ENCODE measurements around the gene ICE2. TPM values are rescaled to one million over a fixed set of nuclear protein-coding genes. Genes with fewer than 3 reads are reported as not detected.

The ICE2 gene
- total RNA-seq: 10 to 100 TPM; 31.5 to 47.5 (median 36.3) TPM
- long read RNA-seq, donor 1, full-length matches to known transcripts: 10 of 15 reads
- long read RNA-seq, donor 1, partial matches to known transcripts: 1 of 15 reads
- long read RNA-seq, donor 1, other reads (novel, unspliced or antisense): 4 of 15 reads
- long read RNA-seq, donor 2, full-length matches to known transcripts: 2 of 4 reads
- long read RNA-seq, donor 2, partial matches to known transcripts: 1 of 4 reads
- long read RNA-seq, donor 2, other reads (novel, unspliced or antisense): 1 of 4 reads

GRCh38 chr15:60478566-60479360, at the start of gene ICE2:
Gene ICE2, minus strand, starts transcription at chr15:60479142. Its CDS starts 1,165 bp downstream, at chr15:60477977.
- DNase-seq: peak; percentile 97 to 99 (median 98)
- no peaks in the 10 kb centered on the region for H3K9me3 ChIP-seq
- TF ChIP-seq CTCF (IDR thresholded peaks at IDR 0.05): no peak
- ATAC-seq: peak; percentile 97
- intact Hi-C loops (cut with DNase I, micrococcal nuclease): no loop called here
- H3K4me1 ChIP-seq (ENCODE audit: low read depth): peaks cover 11% of the 10 kb centered on the region
- peak within 1 kb of the TSS; percentile 73 for H3K4me3 ChIP-seq
- no peaks in the 10 kb centered on the region for H3K36me3 ChIP-seq (ENCODE audit: low read depth)

GRCh38 chr15:60528530-60528929, 49.6 kb upstream of the ICE2 start:
- intact Hi-C loops (cut with DNase I, micrococcal nuclease): no loop called here
- ATAC-seq (no peak), DNase-seq (no peak)
- H3K9me3 ChIP-seq: no peaks in the 10 kb centered on the region
- no peak overlapping the region for H3K4me3 ChIP-seq
- no peaks in the 10 kb centered on the region for H3K4me1 ChIP-seq (ENCODE audit: low read depth)
- no peaks in the 10 kb centered on the region for H3K36me3 ChIP-seq (ENCODE audit: low read depth)
- no peak for TF ChIP-seq CTCF (IDR thresholded peaks at IDR 0.05)

GRCh38 chr15:60527456-60527855, 48.5 kb upstream of the ICE2 start:
- Histone ChIP-seq H3K9me3 (no peaks in the 10 kb centered on the region), H3K36me3 (ENCODE audit: low read depth) (no peaks in the 10 kb centered on the region), H3K4me3 (no peak overlapping the region), H3K4me1 (ENCODE audit: low read depth) (no peaks in the 10 kb centered on the region)
- ATAC-seq (no peak), DNase-seq (no peak)
- intact Hi-C loops (cut with DNase I, micrococcal nuclease): no loop called here
- TF ChIP-seq CTCF (IDR thresholded peaks at IDR 0.05): no peak

GRCh38 chr15:60526127-60526616, 47.2 kb upstream of the ICE2 start:
- no peak overlapping the region for H3K4me3 ChIP-seq
- no peaks in the 10 kb centered on the region for H3K36me3 ChIP-seq (ENCODE audit: low read depth)
- DNase-seq (no peak), ATAC-seq (no peak)
- no peak for TF ChIP-seq CTCF (IDR thresholded peaks at IDR 0.05)
- H3K4me1 ChIP-seq (ENCODE audit: low read depth): no peaks in the 10 kb centered on the region
- intact Hi-C loops (cut with DNase I, micrococcal nuclease): no loop called here
- H3K9me3 ChIP-seq: no peaks in the 10 kb centered on the region

GRCh38 chr15:60525341-60526039, 46.5 kb upstream of the ICE2 start:
- H3K36me3 ChIP-seq (ENCODE audit: low read depth): no peaks in the 10 kb centered on the region
- intact Hi-C loops (cut with DNase I, micrococcal nuclease): no loop called here
- H3K9me3 ChIP-seq: no peaks in the 10 kb centered on the region
- DNase-seq (no peak), ATAC-seq (no peak)
- no peaks in the 10 kb centered on the region for H3K4me1 ChIP-seq (ENCODE audit: low read depth)
- TF ChIP-seq CTCF (IDR thresholded peaks at IDR 0.05): no peak
- no peak overlapping the region for H3K4me3 ChIP-seq

All from mucosa of descending colon (tissue), 3 donors.